ENCODE results near the gene ZNF528.

GRCh38 chr19:52369559-52370340, 27.9 kb upstream of the ZNF528 start, which contains the start of gene ZNF880:
- no peak for TF ChIP-seq CTCF (IDR thresholded peaks at IDR 0.05; ENCODE audit: insufficient read depth, low read length)
- TF ChIP-seq POLR2AphosphoS5 (IDR thresholded peaks at IDR 0.05; ENCODE audit: low read depth) = peak; percentile 62; the same call in 1 of the 2 replicates
- no peak for TF ChIP-seq REST (IDR thresholded peaks at IDR 0.05; ENCODE audit: insufficient replicate concordance, low read depth)
- peak; percentile 70 for TF ChIP-seq GABPA (IDR thresholded peaks at IDR 0.05; ENCODE audit: low read depth)

Data from HL-60 (cell line).